GM21515 (cell line): ENCODE results near the gene ZIC4.

ENCODE experiments used
- ATAC-seq: cut with Tn5 transposase; IDR thresholded peaks from one replicate; pipeline ENCODE4 v1.9.1; 2021; ENCODE audit not compliant: unreplicated experiment

The ZIC4 gene

DNA sequence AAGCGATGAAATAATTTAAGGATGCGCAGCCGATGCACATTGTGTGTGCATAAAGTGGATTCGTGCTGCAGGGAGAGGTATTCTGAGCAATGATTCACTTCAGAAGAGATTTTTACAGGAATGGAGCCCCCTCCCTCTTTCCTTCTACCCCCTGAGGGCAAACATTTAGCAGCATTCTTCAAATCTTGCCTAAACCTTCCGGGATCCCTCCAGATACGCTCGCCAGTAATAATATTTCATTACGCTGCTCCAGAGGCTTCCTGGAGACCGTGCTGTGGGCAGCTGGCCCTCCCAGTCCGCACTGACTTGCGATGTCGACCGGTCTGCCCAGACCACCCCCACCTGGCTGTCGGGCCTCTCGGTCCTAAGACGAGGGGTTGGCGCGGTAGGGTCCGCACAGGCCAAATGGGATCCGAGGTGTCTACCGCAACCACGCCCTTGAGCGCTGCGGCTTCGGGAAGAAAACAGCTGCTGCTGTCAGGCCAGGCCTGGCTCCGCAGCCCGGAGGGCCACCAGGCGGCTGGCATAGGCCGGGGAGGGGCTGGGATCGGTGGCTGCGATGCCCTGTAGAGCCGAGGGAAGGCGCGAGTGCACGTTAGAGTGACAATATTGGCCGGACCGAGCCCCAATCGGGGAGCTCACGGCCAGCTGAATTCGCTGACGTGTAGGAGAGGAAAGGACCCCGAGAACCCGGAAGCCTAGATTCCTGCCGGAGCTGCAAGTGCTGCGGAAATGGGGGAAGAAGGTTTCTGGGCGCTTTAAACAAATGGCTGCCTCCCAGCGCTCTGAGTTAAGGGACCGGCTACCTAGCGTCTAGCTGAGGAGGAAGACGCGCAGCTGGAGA lies 14.3 kb downstream of the ZIC4 start:
- no peak for ATAC-seq

DNA sequence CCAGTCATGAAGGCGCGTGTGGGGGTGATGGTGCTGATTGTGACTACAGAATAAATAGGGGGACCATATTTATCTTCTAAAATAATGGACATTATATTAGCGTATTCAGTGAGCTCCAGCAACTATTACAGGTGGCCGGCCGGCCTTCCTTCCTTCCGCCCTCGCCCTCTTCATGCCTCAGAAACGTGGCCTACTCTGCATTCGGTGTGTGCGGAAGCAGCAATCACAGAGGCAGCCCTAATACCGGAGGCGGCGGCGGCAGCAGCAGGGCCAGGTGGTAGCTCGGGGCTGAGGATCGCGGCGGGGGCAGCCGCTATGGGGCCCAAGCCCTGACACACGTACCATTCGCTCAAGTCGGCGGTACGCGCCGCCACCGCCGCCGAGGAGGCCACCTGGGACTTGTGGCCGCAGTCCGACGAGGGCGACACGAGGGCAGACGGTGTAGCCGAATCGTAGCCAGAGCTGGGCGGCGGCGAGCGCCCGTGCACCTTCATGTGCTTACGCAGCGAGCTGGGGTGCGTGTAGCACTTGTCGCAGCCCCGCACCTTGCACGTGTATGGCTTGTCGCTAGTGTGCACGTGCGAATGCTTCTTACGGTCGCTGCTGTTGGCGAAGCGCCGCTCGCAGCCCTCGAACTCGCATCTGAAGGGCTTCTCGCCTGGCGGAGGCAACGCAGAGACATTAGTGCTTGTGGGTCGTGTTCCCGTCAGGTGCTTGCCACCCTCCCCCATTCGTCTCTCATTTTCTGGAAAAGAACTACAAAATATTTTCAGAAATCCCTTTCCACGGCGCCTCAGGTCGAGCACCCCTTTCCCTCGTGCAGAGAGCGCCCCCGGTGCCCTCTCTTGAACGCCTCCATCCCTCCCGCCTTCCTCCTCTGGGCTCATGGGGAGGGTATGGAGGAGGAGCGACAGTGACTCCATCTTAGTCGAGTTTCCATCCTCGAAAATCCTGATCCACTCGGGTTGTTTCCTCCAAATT lies 15.5 kb downstream of the ZIC4 start:
- no peak for ATAC-seq

DNA sequence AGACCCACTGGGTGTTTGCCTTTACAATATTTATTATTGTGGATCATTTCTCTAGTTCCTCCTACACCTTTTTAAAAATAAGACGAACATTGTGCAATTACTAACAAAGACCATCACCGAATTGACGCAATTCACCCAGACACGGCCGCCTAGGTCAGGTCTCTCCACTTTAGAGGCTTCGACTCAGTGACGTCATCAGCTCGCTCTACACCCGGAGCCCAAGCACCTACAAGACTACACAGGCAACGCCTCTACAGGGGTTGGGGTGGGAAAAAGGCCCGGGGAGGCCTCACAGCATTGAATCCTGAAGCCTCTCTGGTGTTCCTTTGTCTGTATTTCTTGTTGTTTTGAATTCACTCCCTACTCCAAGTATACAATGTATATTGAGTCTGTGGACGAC lies 16.6 kb downstream of the ZIC4 start:
- no peak for ATAC-seq

DNA sequence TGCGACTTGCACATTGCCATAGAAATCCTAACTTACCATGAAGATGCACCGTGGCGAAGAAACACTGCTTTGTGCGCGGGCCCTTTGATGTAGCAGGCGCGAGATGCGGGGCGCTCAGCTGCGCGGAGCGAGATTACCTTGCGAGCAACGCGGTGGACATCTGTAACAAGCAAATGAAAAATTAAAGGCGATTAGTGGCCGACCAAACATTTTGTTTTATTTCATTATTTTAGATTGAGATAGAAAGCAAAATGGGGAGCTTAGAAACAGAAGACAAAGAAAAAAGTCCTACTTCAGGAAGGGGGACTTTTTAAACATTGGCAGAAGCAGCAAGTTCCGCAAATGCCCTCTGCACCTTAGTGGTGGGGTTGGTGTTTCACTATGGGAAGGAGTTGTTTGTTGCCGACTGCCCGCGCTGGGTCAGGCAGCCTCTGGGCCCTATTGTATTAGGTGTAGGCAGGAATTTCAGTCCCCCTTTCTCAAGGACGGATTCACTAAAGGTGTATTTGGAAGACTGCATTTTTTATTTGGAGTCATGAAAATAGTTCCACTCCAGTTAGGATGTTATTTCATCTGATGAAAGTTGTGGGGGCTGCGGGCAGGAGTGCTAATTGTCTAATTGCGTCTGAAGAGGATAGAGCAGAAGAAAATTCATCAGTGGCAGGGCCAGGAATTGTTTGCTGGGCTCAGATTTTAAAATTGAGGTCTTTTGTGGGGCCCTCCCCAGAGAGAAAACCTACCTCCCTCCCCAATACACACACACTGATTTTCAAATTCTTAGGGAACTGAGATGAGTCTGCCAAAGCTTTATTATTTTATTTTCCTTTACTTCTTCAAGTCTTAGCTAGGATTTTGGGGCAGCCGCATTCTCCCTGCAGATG lies 17.4 kb downstream of the ZIC4 start:
- no peak for ATAC-seq

DNA sequence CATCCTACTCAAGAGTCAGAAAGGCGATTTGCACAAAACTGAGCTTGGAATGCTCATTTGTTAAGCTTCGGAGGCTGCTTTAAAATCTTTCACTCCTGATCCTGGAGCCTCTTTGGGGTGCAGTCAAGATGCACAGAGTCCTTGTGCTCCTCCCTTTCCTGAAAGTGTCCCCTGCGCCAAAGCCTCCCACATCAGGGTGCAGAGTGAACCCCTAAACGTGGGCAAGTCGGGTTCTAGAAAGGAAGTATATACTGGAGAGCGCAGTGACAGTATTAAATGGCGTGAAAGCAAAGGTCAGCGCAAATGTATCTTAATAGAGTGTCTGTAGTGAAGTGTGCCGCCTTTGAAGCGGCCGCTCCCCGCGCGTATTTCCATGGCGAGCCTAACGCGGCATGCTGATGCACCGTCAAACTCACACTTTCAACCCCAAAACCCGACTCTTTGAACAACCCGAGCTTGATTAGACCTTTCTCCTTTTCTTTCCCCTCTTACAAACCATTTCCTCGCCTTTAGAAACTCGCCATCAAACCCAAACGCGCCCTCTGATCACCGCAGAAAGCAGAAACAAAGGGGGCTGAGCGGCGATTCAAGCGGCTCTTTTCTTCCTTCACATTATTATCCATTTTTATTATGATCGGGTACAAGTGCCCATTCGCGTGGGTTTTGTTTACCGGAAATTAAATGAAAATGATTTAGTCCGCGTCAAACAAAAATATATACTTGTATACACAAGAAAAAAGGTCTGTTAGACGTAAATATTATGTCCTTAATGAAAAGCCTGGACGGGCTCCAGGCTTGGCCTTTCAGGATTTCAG lies 18.3 kb downstream of the ZIC4 start:
- no peak for ATAC-seq

DNA sequence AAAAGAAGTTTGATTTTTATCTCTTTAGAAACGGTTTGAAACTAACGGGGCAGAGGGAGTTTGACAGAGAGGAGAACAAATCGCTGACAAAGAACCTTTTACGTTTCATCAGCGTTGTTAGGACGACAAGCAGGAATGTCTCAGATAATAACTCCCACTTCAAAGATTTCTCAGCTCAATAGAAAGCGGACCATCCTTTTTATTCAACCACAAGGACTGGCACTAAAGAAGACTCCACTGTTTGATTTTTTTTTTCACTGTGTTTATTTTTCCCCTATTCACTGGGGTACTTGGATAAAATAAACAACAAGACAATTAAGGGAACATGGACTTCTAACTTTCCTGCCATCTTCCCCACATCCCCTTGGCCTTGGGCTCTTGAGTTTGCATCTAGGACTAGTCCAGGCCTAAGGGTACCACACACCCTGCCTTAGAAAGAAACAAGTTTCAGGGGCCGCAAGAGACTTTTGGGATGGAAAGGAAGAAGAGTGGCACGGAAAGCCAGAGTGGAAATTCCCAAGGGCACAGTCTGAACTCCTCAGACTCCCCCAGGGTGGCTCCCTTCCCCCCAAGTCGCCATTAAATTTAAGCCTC lies 19.0 kb downstream of the ZIC4 start:
- ATAC-seq, result no peak

DNA sequence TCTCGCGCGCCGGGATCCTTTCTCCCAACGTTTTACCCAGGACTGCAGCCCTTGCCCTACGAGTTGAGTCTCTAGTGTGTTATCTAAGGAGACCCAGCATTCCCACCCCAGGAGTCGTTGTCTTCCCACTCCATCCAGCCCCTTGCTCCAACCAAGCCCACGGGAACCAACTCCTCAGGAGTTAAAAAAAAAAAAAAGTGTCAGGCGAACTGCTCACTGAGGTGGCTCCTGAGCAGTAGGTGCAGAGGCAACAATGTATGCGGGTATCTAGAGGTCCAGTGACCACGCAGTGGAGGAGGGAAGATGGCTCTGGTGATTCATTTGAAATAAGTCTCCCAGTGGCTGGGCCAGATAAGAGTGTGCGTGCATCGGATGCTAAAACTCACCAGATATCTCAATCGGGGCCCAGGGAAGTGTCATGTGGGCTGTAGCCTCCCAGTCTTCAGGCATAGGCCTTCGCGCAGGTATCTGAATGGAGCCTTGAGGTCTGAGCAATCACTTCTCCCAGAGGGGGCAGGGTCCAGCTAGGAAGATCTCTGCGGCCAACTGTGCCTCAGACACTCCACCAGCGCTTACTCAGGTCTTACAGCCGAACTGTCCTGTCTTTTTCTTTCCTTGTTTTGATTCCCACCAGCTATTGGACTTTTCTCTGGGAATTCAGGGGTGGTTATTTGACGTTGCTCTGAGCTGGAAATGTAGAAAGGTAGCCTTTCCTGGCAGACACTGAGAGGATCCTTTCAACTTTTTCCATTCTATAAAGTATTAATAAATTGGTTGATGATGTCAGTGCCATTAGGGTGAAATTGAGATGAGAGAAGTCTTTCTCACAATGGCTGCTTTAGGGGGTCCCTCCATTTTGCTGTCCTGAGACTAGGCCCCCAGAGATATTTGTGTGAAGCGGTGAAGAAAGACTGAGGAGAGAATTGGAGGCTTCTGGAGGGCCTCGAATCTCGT lies 21.0 kb downstream of the ZIC4 start:
- ATAC-seq, result no peak

DNA sequence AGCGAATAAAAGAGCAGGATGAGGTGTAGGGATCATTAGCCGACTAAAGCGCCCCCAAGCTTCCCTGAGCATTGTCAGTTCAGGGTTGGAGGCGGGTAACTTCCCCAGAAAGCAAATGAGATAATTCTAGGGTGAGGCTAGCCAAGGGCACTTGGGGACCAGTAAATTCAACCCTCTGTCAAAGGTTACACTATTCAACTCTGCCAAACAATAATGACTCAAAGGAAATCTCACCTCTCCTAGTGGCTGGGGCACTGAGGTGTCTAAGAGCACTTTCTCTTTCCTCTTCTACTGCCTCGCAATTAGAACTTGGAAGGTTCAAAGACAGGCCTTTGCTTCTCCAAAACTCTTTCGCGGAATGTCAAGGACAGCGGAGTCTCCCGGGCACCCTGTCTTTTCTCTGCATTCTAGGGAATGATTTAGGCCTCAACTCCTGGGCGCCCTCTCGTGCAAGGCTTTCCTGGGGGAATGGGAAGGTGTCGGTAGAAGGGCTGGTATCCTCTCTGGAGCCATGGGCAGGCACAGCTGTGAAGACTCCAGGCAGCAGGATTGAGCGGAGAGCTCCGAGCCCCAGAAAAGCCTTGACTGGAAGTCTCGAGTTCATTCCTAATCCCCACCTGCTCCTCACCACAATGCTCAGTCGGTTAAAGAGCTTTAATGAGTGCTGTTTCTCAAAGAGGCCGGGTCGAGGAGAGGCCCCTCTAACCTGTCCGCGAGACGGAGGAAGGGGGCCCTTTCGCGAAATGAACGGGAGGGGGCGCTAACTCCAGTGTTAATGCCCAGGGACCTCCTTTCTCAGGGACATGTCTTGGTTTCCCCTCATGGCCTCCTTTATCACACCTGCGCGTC lies 21.9 kb downstream of the ZIC4 start:
- no peak for ATAC-seq

DNA sequence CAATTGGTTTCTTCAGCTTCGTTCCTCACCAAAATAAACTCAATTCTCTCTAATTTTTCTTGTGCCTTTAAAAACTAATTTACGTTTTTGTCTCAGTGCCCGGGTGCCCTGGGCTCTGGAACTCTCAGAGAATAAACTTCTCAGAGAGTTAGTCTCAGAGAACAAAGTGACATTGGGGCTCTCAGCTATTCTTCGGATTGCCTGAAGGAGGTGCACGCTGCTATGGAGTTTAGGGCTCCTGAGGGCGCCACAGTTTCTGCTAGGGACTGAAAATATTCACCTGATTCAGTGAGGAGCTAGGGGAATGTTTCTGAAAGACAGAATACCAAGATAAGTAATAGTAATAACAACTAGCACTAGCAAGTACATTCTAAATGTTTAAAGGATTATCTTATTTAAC lies 22.7 kb downstream of the ZIC4 start:
- no peak for ATAC-seq

DNA sequence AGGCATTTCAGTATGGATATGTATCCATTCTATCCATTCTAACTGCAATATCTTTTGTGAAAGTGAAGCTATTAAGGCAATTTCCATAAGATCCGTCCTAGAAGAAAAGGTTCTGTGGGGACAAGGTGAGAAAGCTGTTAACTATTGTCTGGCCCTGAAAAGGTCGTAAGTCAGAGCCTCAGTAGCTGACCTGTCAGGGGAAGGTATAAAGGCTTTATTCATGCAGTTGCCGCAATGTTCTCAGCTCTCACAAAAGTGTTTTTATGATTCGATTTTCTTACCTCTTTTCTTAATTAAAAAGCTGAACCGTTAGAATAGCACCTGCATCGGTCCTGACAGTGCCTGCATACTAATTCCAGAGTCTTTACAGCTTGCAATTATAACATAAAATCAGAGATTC lies 24.7 kb downstream of the ZIC4 start:
- no peak for ATAC-seq

DNA sequence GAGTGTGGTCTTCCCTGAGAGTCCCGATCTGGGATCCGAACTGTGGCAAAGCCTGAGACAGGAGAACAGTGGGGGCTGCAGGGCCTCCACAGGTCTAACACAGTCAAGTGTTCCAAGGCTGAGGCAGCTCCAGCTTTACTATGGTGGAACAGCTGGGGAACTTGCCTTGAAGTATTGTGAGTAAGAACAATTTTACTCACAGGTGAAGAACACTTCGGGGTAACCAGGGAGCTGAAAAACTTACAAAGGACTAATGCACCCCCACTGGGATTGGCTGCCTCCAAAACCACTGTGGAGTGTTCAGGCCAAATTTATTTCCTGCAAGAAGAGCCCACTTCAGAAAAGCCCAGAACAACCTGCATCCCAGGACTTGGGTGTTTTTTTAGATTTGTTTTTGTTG lies 25.4 kb downstream of the ZIC4 start:
- ATAC-seq, result no peak

DNA sequence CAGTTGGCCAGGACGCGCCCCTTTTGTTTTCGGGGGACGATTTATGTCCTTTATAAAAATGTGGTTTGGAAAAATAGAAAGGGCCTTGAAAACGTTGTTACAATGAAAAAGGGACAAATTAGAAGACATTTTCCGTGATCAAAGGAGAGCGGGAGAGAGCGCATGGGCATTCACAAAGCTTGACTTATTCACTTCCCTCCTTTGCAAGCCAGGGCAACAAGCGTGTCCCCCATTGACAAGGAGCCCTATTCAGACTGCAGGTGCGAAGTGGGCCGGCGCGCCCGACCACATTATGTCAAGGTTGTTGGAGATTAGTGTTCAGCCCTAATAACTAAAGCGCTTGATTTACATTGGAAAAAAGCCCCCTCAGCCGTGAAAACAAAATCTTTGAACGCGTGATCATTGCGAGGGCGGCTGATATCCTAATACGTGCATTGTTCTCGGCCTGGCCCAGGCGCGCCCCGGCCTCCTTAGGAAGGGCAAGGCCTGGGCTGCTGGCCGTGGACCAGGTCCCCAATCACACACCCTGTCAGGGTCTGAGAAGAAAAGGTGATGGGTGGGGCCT lies 25.9 kb downstream of the ZIC4 start:
- no peak for ATAC-seq

DNA sequence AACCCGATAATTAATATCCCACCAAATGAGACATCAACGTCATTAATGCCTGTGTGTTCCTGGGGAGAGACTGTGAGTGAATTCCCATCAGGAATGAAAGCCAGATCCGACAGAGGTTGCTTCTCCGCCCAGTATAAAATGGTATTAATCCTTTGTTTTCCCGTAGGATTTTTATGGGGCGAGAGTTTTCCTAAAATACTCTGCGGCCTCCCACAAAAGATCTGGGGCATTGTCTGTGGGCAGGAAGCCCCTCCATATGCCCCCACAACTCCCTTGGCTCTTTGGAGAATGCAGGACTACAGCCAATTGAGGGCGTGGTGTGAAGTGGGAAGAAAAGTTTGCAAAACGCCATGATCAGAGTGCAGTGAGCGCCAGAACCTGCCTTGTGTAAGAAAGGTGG lies 26.7 kb downstream of the ZIC4 start:
- ATAC-seq, result no peak

DNA sequence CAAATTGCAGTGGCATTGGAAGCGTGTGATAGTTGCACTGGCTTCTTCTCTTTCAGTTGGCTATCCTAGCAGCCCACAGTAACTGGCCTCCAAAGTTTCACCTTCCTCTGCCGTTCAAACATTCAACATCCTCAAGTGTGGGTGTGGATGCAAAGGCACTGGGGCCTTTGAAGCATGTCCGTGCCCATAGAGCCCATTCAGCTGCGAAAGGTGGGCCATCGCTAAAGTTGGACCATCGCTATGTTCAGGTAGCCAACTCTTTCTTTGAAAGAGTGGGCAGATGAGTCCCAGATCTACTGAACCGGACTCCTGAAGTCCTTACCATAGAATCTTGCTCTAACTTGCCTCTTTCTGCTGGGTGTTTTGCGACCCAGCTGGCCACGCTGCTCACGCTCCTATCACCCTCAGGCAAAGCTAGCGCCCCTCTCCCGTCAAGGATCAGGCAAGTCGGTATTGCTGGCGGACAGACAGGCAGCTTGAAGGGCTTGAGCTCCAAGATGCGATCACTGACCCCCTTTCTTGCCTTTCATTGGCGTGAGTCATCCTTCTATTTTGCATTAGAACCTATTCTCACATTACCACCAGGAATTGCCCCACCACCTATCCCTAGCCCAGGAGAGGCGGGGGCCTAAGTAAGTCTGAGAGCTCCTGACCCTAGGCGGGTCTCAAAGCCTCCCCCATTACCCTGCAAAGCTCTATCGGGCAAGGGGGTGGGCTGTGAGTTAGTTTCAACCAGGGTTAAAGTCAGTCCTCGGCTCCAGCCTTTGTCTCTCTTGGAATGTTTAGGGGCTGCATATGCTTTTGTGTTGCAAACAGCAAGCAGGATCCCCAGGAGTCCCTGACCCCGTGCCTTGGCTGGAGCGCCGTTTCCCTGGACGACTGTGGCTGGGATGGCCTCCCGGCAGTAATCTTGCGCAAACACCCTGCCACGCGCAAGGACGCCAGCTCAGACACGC lies 28.7 kb downstream of the ZIC4 start:
- no peak for ATAC-seq

DNA sequence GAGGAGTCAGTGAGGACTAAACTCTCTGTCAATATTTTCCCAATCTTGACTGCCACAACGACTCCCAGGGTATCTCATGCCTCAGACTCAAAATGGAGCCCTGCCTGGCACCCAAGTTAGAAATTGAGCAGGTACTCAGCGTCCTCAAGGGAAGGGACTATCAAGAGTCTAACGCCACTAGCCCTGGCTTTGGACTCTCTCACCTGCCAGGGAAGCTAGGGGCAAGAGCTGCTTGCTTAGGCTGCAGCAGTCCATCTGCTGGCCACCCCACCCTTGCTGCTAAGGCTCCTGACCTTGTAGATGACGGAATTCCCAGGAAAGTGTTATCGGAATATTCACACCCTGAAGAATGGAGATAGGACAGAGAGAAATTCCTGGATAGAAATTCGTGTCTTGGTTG lies 33.0 kb downstream of the ZIC4 start:
- no peak for ATAC-seq

DNA sequence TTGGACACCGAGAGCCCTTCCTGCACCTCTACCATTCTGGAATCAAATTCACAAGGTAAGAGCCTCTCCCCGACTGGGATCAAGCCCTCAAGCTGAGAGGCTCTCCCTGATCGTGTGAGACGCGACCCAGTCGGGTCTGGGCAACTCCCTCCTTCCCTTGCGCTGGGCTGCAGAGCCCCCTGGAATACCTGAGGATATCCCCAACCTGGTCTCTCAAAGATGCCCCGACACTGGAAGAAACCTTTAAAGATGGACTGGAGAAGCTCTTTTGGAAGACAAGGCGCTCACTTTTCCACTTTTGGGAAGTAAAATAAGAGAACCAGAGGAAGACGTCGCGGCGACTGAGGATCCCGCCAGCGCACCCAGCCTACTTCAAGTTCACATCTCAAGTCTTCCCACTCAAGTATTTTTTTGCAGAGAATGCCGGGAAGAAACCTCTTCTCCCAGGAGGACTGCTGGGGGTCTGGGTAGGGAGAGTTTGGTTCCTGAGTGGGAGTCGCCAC lies 33.8 kb downstream of the ZIC4 start:
- no peak for ATAC-seq
